Measurements from ENCODE around the gene TMEM98.

GRCh38 chr17:32927724-32928585 lies at the start of gene TMEM98:
- TF ChIP-seq CTCF (conservative IDR thresholded peaks at IDR 0.05 in 1 of 2, IDR thresholded peaks at IDR 0.05 in 1 of 2; ENCODE audit: extremely low read depth in 1 of 2, insufficient read depth in 1 of 2, low read depth in 1 of 2, low read length in 2 of 2), result no peak
- TF ChIP-seq EZH2 (IDR thresholded peaks at IDR 0.05; ENCODE audit: borderline replicate concordance, low read length), result no peak

All from mammary epithelial cell (primary cell).